Measurements from ENCODE around the gene TSC22D3.

TSC22D3 gene

DNA sequence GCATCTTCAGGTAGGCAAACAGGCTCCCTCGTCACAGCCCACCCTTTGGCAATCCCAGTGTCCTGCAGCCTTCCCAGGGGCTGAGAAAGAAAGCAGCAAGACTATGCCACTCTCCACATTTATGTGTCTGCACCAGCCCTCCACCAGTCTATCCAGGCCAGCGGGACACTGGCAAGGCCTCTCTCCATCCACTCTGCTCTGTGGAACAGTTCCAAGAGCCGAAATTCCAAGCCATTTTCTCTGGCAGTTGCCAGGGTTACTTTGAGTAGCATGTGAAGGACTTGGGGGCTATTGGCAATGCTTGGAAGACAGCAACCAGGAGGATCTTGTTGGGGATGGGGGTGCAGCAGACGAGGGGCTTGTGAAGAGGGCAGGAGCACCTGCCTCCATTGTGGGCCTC is 52.1 kb downstream of the TSC22D3 start:
- TF ChIP-seq CTCF (IDR thresholded peaks at IDR 0.05; ENCODE audit: extremely low read depth, missing control alignments): no peak
- DNase-seq (ENCODE audit: low spot score): no peak

DNA sequence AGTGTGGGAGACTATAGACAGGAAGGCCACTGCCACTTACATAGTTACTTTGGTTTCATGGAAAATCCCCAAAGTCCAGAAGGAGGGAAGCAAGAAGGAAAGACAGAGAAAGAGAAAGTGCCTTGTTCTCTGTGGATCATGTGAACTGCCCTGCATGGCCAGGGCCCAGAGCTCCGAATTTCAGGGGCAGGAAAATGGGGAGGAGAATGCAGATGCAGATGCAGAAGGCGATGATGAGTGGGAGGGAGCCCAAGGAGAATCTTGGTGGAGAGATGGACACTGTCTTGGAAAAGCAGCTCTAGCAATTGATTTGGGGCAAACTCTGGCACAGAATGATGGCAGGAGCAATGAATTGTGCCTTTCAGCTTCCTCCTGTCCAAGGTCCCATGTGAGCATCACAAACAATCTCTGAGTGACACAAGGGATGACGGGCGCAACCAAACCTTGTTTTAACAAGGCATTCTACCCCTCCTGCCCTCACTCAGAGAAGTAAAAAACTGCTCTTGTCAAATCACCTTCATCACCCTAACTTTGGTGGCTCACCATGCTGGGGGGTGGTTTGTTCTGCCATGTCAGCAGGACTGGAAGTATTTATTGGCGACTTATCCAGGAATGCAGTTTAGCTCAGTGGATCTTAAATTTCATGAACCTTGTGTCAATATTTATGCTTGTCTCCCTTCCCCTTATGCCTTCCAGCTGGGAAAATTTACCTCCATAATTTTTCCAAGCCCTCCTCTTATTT is 53.5 kb downstream of the TSC22D3 start:
- no peak for DNase-seq (ENCODE audit: low spot score)
- no peak for TF ChIP-seq CTCF (IDR thresholded peaks at IDR 0.05; ENCODE audit: extremely low read depth, missing control alignments)

DNA sequence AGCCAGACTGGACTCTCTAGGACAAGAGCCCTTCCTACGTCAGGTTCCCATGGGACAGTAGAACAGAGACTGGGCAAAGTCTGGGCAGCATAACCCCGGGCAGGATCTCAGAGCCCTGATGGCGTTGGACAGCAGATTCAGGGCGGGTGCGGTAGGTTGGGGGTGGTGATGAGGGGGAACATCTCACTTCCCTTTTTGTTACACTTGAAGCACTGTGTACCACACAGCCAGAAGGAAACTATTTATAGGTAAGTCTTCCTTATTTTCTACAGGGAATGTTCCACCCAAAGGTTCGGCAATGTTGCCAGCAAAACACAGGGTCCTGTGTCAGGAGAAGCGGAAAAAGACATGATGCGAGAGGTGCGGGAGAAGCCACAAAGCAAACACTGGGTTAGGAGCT is 54.3 kb downstream of the TSC22D3 start:
- peak; percentile 33 for DNase-seq (ENCODE audit: low spot score)
- TF ChIP-seq CTCF (IDR thresholded peaks at IDR 0.05; ENCODE audit: extremely low read depth, missing control alignments): no peak

DNA sequence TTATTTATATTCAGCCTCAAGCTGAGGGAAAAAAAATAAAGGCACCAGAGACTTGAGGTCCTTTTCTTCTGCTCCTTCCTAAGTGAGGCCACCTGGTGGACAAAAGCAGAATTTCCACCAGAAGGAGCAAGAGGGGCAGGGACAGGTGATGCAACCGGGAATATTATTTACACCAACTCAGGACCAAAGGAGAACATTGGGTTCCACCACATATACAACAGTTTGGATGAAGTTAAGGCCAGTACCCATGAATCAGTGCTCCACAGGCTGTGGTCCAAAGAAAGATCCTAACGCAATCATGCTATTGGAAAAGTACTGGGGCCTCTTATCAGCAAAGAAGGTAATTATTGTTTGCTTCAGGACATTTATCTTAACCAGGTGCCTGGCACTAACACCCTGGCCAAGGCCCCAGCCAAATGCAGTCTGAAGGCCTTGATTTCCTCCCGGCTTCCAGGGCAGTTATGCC is 57.4 kb downstream of the TSC22D3 start:
- peak; percentile 42 for DNase-seq (ENCODE audit: low spot score)

DNA sequence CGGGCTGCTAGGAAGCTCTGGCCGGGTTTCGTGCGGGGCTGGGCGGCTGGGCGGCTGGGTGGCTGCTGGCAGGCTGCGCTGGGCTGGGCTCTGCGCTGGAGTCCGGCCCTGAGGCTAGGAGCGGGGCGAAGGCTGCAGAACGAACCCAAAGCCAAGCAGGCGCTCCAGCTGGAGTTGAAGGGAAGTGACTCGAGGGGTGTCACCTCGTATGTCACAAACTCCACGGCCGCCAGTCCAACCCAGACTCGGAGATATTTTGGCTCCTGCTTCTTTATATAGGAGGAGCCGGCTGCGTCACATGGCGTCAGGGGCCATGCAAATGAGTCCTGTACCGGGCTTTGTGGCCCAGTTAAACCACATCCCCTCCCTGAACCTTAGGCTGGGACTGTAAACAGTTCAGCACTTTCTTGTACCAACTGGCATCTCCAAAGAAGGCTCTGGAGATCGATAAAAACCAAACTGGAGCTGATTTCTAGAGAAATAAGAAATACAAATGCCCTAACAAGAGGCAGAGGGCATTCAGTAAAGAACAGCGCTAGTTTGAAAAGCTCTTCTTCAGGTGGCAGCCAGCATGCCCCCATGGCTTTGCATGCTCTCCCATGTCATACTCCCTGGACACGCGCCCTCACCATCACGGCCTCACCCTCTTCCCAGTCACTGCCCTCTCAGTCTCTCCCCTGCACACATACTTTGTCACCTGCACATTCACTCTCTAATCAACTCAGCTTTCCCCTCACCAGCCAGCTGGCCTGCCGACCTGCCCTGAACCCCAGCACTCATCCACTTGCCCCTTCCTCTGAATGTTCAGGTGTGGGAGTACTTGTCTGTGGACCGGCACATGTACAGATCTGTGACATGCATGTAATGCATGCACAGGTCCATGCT is 58.5 kb downstream of the TSC22D3 start:
- no peak for TF ChIP-seq CTCF (IDR thresholded peaks at IDR 0.05; ENCODE audit: extremely low read depth, missing control alignments)
- DNase-seq (ENCODE audit: low spot score): peak; percentile 81

More for the DNA sequence above, 57.4 kb downstream of the TSC22D3 start:
- peak; percentile 17 for TF ChIP-seq CTCF (IDR thresholded peaks at IDR 0.05; ENCODE audit: extremely low read depth, missing control alignments)

DNA sequence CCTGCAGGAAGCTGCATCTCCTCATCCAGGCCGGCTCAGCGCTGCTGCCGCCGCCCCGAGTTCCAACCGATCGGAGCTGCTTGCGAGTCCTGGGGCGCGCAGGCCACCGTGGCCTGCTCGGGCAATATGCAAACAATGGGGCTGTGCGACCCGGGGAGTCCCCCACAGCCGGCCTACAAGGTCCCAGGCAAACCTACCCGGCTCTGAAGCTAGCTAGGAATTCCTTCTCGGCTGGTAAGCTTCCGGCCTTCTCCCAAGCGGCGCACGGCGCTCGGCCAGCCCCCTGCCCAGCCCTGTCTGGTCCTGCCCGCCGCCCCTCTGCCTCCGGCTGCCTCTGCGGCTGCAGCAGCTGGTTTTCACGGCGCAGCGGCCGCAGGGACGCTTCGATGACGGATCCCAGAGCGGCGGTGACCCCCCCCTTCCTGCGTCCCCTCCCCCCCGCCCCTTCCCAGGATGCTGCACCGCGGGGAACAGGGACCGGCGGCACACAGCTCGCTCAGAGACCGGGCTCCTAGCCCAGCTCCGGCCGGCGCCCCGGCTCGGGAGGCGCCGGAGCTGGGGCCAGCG is 59.4 kb downstream of the TSC22D3 start:
- peak; percentile 26 for DNase-seq (ENCODE audit: low spot score)
- TF ChIP-seq CTCF (IDR thresholded peaks at IDR 0.05; ENCODE audit: extremely low read depth, missing control alignments): no peak

All from GM20000 (cell line).